Right hindlimb (tissue), 1 donor: Measurements from ENCODE around the gene NUP58.
"Not testable (repeated sequence)": the region's sequence is repeated elsewhere in the genome, so short reads cannot be mapped to it uniquely, and the experiment has no call there.

Experiments used
- DNase-seq: peaks from one replicate; pipeline ENCODE4 v3.0.0-alpha.2; 2018

NUP58 gene

DNA sequence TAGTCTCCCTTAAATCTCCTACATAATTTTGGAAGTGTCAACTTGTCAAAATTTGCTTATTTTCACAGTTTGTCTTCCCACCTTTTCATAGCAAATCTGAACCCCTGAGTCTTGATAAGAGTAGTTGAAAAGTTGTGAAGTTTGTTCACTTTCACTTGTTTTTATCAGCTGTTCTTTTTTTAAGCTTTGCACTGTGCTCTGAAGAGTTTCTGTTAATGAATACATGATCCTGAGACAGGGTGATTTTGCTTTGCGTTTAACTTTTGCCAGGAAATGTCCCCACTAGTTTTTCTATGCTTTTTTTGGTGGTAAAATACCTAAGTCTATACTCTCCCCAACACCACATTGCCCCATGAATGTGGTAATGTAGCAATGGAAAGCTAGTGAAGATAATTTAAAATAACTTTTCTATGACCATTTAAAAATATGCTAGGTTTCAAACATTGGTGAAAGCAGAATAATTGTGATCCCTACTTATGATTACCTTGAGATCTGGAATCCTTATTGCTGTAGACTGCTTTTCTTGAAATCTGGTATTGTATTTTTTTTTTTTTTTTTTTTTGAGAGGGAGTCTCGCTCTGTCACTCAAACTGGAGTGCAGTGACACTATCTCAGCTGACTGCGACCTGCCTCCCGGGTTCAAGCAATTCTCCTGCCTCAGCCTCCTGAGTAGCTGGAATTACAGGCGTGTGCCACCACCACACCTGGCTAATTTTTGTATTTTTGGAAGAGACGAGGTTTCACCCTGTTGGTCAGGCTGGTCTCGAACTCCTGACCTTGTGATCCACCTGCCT lies 5.4 kb downstream of the NUP58 start:
- no peak for DNase-seq

DNA sequence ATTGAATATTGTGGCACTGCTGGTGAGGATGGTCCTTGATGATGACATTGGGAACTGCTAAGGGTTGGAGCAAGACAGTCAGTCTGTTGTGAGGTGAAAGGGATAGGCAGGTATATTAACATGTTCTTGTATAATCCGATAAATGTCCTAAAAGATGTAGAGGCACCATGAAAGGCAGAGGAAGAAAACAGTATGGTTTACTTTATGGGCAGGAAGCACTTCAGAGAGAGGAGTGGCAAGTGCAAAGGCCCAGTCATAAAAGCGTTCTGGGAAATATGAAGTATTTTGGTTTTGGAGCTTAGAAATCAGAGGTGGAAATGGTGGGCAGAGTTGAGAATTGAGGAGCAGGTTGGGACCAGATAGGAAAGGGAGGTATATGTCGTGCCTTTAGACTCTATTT lies 9.5 kb downstream of the NUP58 start:
- DNase-seq = no peak

DNA sequence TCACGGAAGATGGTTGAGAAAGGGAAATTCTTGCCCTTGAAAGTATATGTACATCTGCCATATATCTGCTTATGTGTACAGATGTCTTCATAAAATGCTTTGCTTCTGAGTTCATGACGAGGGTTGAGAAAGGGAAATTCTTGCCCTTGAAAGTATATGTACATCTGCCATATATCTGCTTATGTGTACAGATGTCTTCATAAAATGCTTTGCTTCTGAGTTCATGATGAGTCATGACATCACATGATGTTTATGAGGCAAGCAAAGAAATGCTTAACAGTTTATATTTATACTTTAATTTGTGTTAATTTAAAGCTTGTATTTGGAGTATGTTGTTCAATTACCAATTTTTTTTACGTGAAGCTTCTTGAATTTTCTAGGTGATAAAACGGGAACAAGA lies 17.5 kb downstream of the NUP58 start:
- DNase-seq = not testable (repeated sequence)

DNA sequence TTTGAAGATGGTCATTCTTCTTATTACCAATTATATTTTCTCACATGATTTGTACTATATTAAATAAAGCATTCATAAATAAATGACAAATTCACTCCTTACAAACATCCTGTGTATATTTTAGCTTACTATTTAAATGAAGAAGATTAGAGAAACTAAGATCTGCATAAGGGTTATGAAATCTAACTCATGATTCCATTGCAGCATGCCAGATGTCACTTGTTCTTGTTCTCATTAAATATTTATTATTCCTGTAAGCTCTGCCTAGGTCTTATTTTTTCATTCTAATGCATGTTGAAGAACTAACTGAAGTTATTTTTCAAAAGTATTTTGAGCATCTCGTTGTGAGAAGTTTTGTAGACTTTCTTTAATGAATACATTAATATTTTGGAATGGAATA lies 18.3 kb downstream of the NUP58 start:
- DNase-seq = no peak

DNA sequence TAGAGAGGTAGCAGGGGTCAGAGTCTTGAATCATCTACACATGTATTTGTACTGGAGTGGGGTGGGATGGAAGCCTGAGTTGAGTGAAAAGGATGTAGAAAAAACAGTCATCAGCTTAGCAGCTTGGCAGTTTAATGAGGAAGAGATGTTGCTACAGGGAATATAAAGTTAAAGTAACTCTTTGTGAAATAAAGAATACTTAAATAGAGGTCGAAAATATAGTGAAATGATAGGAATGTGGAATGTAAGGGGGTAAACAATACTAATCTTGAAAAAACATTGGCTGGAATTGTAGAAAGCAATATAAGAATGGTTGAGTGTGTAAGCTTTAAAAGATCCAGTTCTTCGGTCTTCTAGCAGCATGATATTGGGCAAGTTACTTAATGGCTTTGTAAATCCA lies 22.7 kb downstream of the NUP58 start:
- DNase-seq = no peak

DNA sequence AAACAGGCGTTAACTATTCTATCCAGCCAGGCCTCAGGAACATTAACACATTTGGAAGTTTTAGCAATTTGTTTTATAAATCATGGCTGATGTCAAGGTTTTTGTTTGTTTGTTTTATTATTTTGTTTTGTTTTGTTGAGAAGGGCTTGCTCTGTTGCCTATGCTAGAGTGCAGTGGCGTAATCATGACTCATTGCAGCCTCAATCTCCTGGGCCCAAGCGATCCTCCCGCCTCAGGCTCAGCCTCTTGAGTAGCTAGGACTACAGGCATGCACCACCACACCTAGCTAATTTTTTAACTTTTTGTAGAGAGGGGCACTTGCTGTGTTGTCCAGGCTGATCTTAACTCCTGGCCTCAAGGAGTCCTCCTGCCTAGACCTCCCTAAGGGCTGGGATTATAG lies 28.3 kb downstream of the NUP58 start:
- no peak for DNase-seq

DNA sequence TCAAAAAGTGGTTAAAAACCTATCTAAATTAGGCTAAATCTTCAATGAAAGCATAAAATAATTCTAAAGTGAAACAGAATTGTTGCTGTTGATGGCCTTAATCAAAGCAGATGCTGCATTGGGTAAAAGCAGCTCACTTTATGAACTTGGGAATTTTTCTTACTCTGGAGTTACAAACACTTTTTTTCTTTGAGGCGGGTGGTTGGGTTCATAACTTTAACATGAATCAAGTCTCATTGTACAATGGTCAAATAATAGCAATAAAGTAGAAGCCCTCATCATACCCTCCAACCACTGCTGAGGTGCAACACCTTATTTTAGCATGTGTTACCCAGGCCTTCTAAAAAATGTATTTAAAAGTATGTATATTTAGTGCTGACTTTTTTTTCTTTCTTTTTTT lies 29.1 kb downstream of the NUP58 start:
- DNase-seq = no peak

DNA sequence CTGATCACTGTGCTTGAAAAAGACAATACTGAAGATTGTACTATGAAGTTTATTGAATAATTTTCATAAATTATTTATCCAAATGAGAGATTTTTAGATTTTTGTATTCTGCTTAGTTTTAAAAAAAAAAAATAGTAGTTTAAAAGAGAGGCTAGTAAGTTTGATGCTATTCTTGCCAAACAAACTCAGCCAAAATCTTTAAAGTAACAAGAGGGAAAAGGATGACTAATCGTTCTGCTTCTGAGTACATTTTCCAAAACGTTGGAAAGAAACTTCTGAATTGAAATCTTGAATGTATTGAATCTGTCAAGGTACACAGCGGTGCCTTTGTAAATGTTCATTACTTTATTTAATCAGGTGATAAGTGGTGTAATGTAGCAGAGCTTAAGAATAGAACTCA lies 34.4 kb downstream of the NUP58 start:
- DNase-seq = no peak

DNA sequence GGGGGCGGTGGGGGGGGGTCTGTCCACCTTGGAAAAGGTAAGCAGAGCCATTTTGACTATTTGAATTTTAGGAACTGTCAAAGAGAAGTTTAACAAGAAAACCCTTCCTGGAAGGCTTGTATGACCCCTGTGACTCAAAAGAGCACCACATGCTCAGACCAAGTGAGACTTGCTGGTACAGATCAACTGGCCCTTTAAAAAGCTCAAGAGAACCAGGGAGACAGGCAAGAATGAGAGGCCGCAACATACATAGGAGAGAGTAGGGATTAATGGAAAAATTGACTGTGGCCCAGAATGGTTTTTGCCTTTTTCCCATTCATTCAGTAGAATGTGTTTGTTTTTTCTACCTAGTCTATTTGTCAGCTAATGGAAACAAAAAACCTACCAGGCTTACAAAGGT lies 44.2 kb downstream of the NUP58 start:
- no peak for DNase-seq

DNA sequence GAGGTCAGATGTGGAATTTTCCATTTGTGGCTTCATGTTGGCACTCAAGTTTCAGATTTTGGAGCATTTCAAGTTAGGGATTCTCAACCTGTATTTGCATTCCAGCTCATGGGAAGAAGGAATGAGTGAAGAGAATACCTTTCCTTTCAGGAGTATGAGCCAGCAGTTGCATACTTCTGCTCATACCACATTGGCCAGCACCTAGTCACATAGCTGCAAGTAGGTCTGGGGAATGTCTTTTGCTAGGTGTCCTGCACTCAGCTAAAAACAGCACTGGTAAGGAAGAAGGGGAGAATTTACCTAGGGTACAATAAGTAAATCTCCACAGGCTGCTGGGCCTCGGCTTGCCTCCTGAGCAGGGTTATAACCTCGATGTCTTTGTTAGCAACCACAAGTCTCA lies 45.7 kb downstream of the NUP58 start:
- no peak for DNase-seq

DNA sequence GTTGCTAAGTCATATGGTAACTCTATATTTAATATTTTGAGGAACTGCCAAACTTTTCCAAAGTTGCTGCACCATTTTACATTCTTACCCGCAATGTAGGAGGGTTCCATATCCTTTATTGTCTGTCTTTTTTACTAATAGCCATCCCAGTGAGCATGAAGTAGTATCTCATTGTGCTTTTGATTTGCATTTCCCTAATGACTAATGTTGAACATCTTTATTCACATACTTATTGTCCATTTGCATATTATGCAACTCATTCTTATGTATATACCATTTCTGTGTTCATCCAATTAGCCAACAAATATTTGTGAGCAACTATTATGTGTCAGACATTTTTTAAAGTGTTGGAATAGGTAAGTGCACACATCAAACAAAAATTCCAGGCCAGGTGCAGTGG lies 50.0 kb downstream of the NUP58 start:
- no peak for DNase-seq

DNA sequence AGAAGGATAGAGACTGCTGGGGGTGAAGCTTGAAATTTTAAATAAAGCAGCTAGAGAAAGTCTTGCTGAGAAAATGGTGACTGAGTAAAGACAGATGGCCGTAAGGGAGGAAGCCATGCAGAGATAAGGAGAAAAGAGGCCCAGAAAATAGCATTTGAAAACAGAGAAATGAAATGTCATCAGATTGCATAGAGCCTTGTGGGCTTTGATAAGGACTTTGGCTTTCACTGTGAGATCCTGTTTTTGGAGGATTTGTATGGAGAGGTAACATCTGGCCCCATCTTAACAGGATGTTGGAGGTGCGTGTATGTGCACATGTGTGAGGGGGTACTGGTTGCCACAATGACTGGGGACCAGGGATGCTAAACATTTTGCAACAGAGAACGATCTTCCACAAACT lies 50.8 kb downstream of the NUP58 start:
- DNase-seq = no peak

DNA sequence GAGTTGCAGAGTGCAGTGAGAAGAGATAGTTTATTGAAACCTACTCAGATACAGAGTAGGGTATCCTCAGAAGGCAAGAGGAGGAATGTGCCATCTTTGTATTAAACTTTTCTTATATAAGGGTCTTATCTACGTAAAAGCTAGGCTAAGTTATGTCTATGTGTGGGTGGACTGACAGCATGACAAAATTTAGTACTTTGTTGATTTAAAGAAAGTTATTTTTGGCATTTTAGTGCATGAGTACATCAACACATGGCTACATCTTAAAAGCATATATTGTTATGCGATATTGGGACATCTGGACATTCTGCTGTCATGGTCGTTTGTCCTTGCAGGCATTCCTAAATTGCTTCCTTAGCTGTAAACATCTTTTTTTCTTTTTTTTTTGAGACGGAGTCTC lies 51.4 kb downstream of the NUP58 start:
- no peak for DNase-seq

DNA sequence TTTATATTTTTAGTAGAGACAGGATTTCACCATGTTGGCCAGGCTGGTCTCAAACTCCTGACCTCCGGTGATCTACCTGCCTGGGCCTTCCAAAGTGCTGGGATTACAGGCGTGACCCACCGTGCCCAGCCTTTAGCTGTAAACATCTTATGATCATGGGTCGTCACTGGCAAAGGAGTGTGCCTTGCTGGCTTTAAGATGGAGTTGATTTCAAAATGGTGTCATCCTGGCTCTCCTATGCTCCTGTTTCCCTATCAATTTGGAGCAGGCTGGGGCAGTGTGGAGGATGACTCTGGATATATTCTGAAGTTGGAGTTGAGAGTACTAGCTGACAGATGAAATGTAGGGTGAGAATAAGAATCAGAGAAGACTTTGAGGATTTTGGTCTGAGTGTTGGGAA lies 51.9 kb downstream of the NUP58 start:
- DNase-seq = no peak

DNA sequence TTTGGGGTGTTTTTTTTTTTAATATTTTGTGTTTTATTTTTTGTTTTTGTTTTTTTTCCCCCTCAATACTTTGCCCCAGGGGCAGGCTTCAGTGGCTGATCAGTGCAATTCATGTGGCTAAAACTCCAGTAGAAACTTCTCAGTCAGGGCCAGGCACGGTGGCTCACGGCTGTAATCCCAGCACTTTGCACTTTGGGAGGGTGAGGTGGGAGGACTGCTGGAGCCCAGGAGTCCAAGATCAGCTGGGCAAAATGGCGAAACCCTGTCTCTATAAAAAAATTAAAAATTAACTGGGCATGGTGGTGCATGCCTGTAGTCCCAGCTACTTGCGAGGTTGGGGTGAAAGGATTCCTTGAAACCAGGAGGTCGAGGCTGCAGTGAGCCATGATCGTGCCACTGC lies 53.0 kb downstream of the NUP58 start:
- DNase-seq = no peak

DNA sequence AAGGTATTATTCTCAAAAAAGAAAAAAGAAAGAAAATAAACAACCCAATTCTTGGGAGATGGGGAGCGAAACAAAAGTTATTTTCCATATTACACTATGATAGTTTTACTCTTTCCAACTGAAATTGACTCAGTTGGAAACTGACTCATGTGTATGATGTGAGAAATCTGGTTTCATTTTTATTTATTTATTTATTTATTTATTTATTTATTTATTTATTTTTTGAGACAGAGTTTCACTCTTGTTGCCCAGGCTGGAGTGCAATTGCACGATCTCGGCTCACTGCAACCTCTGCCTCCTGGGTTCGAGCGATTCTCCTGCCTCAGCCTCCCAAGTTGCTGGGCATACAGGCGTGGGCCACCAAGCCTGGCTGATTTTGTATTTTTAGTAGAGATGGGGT lies 59.0 kb downstream of the NUP58 start:
- not testable (repeated sequence) for DNase-seq

DNA sequence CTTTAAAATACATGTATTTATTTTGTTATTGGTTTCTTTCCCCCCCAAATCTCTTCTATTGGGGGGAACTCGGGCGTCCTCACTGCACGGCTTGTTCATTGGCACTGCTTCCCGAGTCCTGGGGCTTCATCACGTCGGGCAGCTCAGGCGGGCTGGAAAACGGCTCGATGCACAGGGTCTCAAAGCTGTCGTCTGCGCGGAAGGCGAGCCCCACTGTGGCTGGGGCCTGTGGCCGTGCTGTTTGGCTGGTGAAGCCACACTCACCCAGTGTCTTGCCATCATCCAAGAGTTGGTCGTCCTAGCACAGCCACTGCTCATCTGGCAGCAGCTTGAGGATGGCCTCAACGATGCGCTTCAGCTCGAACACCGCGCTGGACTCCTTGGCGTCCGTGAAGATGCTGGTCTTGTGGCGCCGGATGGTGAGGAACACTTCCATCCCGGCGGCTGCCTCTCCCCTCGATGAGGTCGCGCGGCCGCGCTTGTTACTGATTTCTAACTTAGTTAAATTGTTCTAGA lies 64.4 kb downstream of the NUP58 start:
- no peak for DNase-seq

DNA sequence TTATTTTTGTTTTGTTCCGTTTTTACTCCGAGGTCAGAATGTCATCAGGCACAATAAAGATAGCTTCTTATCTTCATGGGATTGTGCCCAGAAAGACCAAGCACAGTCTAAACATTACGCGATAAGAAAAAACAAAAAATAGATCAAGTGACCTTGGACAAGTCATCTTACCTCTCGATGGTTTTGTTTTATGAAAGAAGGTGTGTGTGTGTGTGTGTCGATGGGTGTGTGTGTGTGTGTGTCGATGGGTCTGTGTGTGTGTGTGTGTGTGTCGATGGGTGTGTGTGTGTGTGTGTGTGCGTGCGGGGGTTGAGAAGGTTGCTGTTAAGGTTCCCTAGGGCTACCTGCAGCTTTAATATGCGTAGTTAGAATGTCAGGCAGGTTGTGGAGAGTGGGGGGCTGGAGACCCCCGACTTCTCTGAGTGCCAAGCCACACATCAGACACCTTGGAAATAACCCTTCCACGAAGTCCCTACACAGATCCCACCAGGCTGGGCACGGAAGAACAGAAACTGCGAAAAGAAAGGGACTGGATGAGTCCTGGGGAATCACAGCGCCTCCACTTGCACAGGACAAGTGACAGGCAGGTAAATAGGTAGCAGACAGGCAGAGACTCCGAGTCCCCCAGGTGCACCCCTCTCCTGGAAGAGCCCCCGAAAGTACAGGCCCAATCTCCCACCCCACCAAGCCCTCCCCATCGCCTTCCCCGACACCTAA lies 69.9 kb downstream of the NUP58 start:
- no peak for DNase-seq

DNA sequence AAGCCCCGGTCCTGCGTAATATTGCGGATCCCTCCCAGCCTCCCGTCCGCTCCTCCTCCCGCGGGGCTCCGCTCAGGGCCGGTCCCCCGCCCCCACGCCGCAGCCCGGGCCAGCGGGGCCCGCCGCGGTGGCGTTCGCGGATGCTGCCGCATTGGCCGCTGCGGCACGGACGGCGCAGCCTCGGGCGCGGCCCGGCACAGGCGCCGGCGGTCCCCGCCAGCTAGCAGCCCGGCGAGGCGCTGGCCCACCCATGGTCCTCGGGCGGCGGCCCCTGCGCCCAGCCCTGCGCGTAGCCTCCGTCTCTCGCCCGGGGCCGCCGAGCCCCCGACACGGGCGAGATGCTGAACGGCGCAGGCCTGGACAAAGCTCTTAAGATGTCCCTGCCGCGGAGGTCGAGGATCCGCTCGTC lies 70.5 kb downstream of the NUP58 start, which contains the start of gene ATP8A2:
Gene ATP8A2 (plus strand): TSS at position 100 of the 409 bp plus-strand sequence. CDS start 239 bp downstream, at position 339.
- no peak for DNase-seq

DNA sequence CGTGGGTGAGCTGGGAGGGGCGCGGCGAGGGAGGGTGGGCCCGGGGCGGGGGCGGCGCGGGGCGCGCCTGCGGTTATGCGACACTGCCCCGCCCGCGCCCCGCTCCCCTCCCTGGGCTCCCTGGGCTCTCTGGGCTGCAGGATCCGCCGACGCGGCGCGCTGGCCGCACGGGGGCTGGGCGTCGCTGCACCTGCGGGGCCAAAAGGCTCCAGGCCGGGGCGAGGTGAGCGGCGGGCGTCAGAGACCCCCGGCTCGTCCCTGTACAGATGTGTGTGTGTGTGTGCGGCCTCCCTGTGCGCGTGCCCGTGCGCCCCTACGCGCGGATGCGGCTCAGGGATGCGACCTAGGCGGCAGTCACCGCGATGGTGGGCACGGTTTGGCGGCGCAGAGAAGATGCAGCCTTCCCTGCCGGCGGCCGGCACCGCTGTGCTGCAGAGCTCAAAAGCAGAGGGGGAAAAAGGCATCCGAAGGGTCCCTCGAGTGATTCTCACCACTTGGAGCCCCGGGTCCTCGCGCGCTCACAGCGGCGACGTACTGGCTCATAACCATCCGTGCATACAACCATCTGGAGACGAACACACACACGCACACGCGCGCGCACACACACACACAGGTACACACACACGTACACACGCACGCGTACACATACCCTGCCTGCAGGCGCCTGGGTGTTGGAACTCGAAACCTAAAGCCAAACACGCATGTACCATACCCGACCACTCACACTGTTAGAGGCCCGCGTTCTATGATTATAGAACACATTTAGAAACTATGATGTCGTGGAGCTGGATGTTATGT lies 71.1 kb downstream of the NUP58 start:
- no peak for DNase-seq

DNA sequence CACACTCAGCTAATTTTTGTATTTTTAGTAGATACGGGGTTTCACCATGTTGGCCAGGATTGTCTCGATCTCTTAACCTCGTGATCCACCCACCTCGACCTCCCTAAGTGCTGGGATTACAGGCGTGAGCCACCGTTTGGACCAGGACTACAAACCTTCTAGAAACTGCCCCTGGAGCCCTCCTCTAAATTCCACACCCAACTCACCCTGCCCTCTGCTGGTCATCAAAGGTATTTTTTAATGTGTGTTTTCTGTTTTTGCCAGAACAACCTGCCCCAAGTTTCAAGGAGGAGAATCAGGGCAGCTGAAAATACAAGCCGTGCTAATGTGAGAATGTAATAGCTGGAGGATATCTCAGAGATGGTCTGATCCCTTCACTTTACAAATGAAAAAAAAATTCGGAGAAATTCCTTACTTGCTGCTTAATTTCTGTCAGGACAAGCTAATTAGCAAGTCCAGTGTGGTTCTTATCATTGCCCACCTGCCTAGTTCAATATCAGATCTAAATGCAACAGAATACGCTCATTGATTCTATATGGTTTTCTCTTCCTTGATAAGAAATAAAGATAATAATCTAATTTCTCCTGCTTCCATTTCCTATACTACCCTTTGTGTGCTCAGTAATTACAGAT lies 74.4 kb downstream of the NUP58 start:
- no peak for DNase-seq

DNA sequence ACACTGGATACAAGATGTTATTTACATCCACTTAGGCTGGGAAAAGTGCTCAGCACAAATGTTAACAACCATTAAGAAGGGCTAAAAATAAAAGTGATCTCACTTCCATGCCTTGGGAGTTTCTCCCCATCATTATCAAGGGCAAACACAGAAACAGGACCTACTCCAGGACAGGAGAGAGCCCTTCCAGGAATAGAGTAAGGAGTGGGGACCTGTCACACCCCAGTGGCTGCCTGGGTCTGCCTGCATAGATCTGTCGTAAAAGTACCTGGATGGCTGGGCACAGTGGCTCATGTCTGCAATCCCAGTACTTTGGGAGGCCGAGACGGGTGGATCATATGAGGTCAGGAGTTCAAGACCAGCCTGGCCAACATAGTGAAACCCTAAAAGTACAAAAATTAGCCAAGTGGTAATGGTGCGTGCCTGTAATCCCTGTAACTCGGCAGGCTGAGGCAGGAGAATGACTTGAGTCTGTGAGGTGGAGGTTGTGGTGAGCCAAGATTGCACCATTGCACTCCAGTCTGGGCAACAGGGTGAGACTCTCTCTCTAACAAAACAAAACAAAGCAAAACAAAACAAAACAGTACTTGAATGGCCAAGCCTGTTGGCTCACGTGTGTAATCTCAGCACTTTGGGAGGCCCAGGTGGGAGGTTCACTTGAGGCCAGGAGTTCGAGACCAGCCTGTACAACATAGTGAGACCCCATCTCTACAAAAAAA lies 76.0 kb downstream of the NUP58 start:
- no peak for DNase-seq
